OCI-LY7 (cell line): ENCODE measurements around the gene EIF5B. TPM values are rescaled to one million over a fixed set of nuclear protein-coding genes. Genes with fewer than 3 reads are reported as not detected.
A peak's percentile ranks its signal among the peaks of the same experiment; 100 is the strongest.

Experiments used
- BruUV-seq: library from RNA; stranded (reverse); fragments of 400-500 nt; replicated peaks from 2 replicates; lab custom pipeline; 2021; lab: Mats Ljungman, UMichigan
- CTCF ChIA-PET: fragments of 300-600 bp; sonication (Branson Sonifier 250); formaldehyde crosslinking; loops from one replicate; lab custom pipeline; 2022; ENCODE audit warnings: antibody characterized with exemption; ENCODE audit not compliant: unreplicated experiment; lab: Charles Lee
- POLR2A ChIA-PET: fragments of 300-600 bp; sonication (Branson Sonifier 250); formaldehyde crosslinking; loops from one replicate; lab custom pipeline; 2022; ENCODE audit warnings: antibody characterized with exemption; lab: Charles Lee
- DNase-seq: peaks from one replicate; pipeline ENCODE4 v3.0.0-alpha.2; 2015; ENCODE audit warnings: low spot score
- H2AFZ ChIP-seq: fragments of 200-600 bp; sonication (generic), shearing (Covaris generic); 2 replicates; pipeline ENCODE4 v1.6.1; 2014; ENCODE audit warnings: mild to moderate bottlenecking, antibody characterized with exemption, low read length, moderate library complexity
- H3K27ac ChIP-seq: fragments of 200-600 bp; sonication (generic); 2 replicates; pipeline ENCODE4 v1.5.1; 2014; ENCODE audit warnings: mixed run types, low read depth, mild to moderate bottlenecking, moderate library complexity, low read length, inconsistent platforms; ENCODE audit not compliant: poor library complexity, severe bottlenecking
- H3K36me3 ChIP-seq: fragments of 200-600 bp; sonication (generic); 2 replicates; pipeline ENCODE4 v1.6.1; 2014; ENCODE audit warnings: mild to moderate bottlenecking, antibody characterized with exemption, low read length, moderate library complexity, mixed read lengths; ENCODE audit not compliant: insufficient read depth
- H3K4me1 ChIP-seq: fragments of 200-600 bp; sonication (generic); 2 replicates; pipeline ENCODE4 v1.5.1; 2014; ENCODE audit warnings: mild to moderate bottlenecking, low read length; ENCODE audit not compliant: insufficient read depth, poor library complexity, severe bottlenecking
- H3K4me2 ChIP-seq: fragments of 200-600 bp; sonication (generic); 2 replicates; pipeline ENCODE4 v1.6.1; 2014; ENCODE audit warnings: mild to moderate bottlenecking, low read length
- H3K4me3 ChIP-seq: fragments of 200-600 bp; sonication (generic); 2 replicates; pipeline ENCODE4 v1.5.1; 2014; ENCODE audit warnings: mild to moderate bottlenecking, low read depth, low read length; ENCODE audit not compliant: poor library complexity, severe bottlenecking
- H3K79me2 ChIP-seq: fragments of 200-600 bp; sonication (generic); 2 replicates; pipeline ENCODE4 v1.6.1; 2016; ENCODE audit warnings: low read depth, mild to moderate bottlenecking, low read length, moderate library complexity, mixed read lengths; ENCODE audit not compliant: insufficient read depth
- H3K9me2 ChIP-seq: fragments of 200-600 bp; sonication (generic); 2 replicates; pipeline ENCODE4 v1.6.1; 2016; ENCODE audit warnings: mild to moderate bottlenecking, low read length, mixed read lengths; ENCODE audit not compliant: insufficient read depth
- H3K9me3 ChIP-seq: fragments of 200-600 bp; sonication (generic); 2 replicates; pipeline ENCODE4 v1.6.1; 2014; ENCODE audit warnings: mild to moderate bottlenecking, mixed run types, low read length, mixed read lengths
- H4K20me1 ChIP-seq: fragments of 200-600 bp; sonication (generic); 2 replicates; pipeline ENCODE4 v1.6.1; 2014; ENCODE audit warnings: mild to moderate bottlenecking, antibody characterized with exemption, low read length, moderate library complexity, mixed read lengths; ENCODE audit not compliant: insufficient read depth
- CTCF ChIP-seq: fragments of 200-600 bp; sonication (generic); conservative IDR thresholded peaks from 2 replicates; pipeline ENCODE4 v1.5.1; 2014; ENCODE audit warnings: mild to moderate bottlenecking, antibody characterized with exemption, low read length, moderate library complexity, mixed read lengths
- EZH2phosphoT487 ChIP-seq: fragments of 200-600 bp; sonication (generic); IDR thresholded peaks from 2 replicates; pipeline ENCODE4 v1.6.1; 2018; ENCODE audit warnings: low read depth, borderline replicate concordance, mild to moderate bottlenecking, mixed run types, antibody characterized with exemption, low read length, moderate library complexity, mixed read lengths
- intact Hi-C: fragments of 100-400 bp; cut with micrococcal nuclease; formaldehyde crosslinking; loops from one replicate; pipeline ENCODE4 v1.10.0; 2022; ENCODE audit not compliant: unreplicated experiment
- total RNA-seq, 2 experiments: library from RNA; depleted of rRNA in 1 of 2; stranded (reverse); fragments of >200 nt in 1 of 2; shearing (Covaris generic) in 1 of 2; gene quantifications; 2 replicates each; pipeline ENCODE4 v1.2.3, GENCODE V29; 2014 to 2022

EIF5B gene
- total RNA-seq, 2 experiments from 2014 or later: 28.7 to 53.1 TPM

DNA sequence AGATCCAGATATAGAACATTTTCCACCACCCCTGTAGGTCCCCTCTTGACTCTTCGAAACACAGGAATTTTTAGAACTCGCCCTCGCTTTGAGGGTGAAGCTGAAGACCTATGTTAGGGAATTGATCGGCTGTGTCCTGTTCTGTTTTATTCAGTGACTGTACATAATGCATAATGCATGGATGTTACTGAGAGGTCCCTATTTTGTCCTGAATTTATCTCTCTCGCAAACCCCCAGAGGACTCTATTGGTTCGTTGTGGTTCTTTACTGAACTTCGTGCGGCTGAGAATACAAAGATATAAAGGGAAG, 431 bp upstream of the EIF5B start:
- peak overlapping the region; percentile 91 for H3K4me2 ChIP-seq
- peaks cover 27% of the 10 kb centered on the region for H4K20me1 ChIP-seq

DNA sequence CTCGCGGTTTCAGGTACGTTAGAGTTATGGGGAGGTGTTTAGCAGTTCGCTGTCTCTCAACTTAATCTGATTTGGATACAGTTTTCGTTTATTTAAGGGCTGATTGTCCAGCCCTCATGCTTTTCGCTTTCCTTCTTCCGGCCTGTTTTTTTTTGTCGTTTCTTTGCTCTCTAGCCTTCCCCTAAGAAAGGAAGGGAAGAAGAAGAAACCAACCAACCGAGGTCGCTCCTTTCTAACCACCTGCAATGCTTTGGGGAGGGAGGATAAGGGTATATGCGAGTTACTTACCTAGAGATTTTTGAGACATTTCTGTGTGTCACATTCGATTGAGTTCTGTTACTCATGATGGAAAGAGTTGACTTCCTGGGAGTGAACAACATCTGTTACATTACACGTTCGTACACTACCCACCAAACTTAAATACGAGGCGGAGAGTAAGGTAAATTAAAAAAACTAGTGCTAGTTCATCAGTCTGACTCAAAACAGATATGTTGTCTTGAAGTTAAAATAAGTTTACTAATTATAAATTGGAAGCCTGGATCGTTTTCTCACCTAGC, 918 bp downstream of the EIF5B start:
- H3K4me1 ChIP-seq: peaks cover 33% of the 10 kb centered on the region
- peaks cover 85% of the 10 kb centered on the region for H3K79me2 ChIP-seq
- no peaks in the 10 kb centered on the region for H3K9me3 ChIP-seq
- H2AFZ ChIP-seq: peak overlapping the region; percentile 18; the same call in 1 of the 2 replicates
- peaks cover 27% of the 10 kb centered on the region for H4K20me1 ChIP-seq
- CTCF ChIA-PET: no interaction called here
- peaks cover 5% of the 10 kb centered on the region for H3K36me3 ChIP-seq
- POLR2A ChIA-PET: interaction anchor here (0.7 to 3.5 kb wide), 3 partner anchors 10 to 157 kb away, joined by 3 to 19 read pairs (median 4); partner anchors contain the start of genes MITD1 and MRPL30
- peak overlapping the region; percentile 91 for H3K4me2 ChIP-seq
- TF ChIP-seq EZH2phosphoT487: no peak
- no peak for TF ChIP-seq CTCF
- no peaks in the 10 kb centered on the region for H3K9me2 ChIP-seq
- BruUV-seq: TSS peak; percentile 66
- peak; percentile 44 for DNase-seq
- intact Hi-C loops: no loop called here
- peak overlapping the region; percentile 86 for H3K4me3 ChIP-seq
- peak overlapping the region; percentile 83 for H3K27ac ChIP-seq

More for the DNA sequence above, 431 bp upstream of the EIF5B start:
- POLR2A ChIA-PET: interaction anchor here (0.6 to 3.5 kb wide), 5 partner anchors 11 to 189 kb away, joined by 3 to 19 read pairs (median 3); partner anchors contain the start of genes MITD1 and MRPL30
- Histone ChIP-seq H3K9me3 (no peaks in the 10 kb centered on the region), H2AFZ (peak overlapping the region; percentile 77; the same call in 1 of the 2 replicates), H3K9me2 (no peaks in the 10 kb centered on the region), H3K27ac (peak overlapping the region; percentile 83), H3K36me3 (peaks cover 19% of the 10 kb centered on the region), H3K4me3 (peak overlapping the region; percentile 86), H3K4me1 (peaks cover 33% of the 10 kb centered on the region), H3K79me2 (peaks cover 72% of the 10 kb centered on the region)
- intact Hi-C loops: loop anchor here (1.0 to 2.0 kb wide), 5 partner anchors 154 to 910 kb away; partner anchors contain the start of genes LIPT1, MITD1, MRPL30 and REV1
- CTCF ChIA-PET: no interaction called here
- DNase-seq: no peak
- BruUV-seq: no TSS peak
- TF ChIP-seq EZH2phosphoT487 (no peak), CTCF (no peak)

- H4K20me1 ChIP-seq: peaks cover 27% of the 10 kb centered on the region
- intact Hi-C loops: no loop called here
- H3K79me2 ChIP-seq: peaks cover 85% of the 10 kb centered on the region
- H3K9me3 ChIP-seq: no peaks in the 10 kb centered on the region
- CTCF ChIA-PET: no interaction called here
- no peak overlapping the region for H3K4me3 ChIP-seq
- no peak for TF ChIP-seq CTCF
- no peak for TF ChIP-seq EZH2phosphoT487
- H3K9me2 ChIP-seq: no peaks in the 10 kb centered on the region
- no peaks in the 10 kb centered on the region; the same call in 1 of the 2 replicates for H3K36me3 ChIP-seq
- no peak for DNase-seq
- POLR2A ChIA-PET: no interaction called here
- H3K27ac ChIP-seq: no peak overlapping the region
- H2AFZ ChIP-seq: no peak overlapping the region
- peaks cover 19% of the 10 kb centered on the region for H3K4me1 ChIP-seq
- no peak overlapping the region for H3K4me2 ChIP-seq
- BruUV-seq: no TSS peak
These were observed 3.6 kb downstream of the EIF5B start for GRCh38 chr2:99340669-99341236.
